B cell (primary cell): ENCODE data around the gene NDUFAB1.

ENCODE experiments used
- EZH2 ChIP-seq: IDR thresholded peaks from 2 replicates; pipeline ENCODE4 v1.6.1; 2012; ENCODE audit warnings: borderline replicate concordance, low read depth, mild to moderate bottlenecking, moderate library complexity, low read length; ENCODE audit not compliant: insufficient read depth, poor library complexity, severe bottlenecking
- TF ChIP-seq, protein P1 (sequence below): fragments of 200-600 bp; IDR thresholded peaks from one replicate; pipeline ENCODE4 v1.8.0; 2022; ENCODE audit warnings: antibody characterized with exemption, mild to moderate bottlenecking

DNA sequence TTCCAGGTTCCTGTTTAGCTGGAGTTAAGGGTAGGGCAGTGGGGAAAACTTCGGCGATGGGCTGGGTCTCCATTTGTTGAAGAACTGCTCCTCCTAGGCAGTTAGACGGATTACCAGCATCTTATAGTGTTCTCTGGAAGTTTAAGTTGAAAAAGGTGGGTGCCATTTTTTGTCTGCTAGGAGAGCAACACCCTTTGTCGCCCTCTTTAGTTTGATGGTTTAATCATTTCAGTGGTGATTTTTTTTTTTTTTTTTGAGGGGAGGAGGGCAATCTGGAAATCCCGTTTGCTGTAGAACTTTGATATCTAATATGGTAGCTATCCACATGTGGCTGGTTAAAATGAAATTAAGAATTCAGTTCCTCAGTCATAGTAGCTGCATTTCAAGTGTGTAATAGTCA is 34.5 kb downstream of the NDUFAB1 start:
- no peak for TF ChIP-seq EZH2
- TF ChIP-seq, protein P1, sequence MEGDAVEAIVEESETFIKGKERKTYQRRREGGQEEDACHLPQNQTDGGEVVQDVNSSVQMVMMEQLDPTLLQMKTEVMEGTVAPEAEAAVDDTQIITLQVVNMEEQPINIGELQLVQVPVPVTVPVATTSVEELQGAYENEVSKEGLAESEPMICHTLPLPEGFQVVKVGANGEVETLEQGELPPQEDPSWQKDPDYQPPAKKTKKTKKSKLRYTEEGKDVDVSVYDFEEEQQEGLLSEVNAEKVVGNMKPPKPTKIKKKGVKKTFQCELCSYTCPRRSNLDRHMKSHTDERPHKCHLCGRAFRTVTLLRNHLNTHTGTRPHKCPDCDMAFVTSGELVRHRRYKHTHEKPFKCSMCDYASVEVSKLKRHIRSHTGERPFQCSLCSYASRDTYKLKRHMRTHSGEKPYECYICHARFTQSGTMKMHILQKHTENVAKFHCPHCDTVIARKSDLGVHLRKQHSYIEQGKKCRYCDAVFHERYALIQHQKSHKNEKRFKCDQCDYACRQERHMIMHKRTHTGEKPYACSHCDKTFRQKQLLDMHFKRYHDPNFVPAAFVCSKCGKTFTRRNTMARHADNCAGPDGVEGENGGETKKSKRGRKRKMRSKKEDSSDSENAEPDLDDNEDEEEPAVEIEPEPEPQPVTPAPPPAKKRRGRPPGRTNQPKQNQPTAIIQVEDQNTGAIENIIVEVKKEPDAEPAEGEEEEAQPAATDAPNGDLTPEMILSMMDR = no peak
